SK-N-SH (cell line): ENCODE data around the gene GAB2. TPM values are rescaled to one million over a fixed set of nuclear protein-coding genes. Genes with fewer than 3 reads are reported as not detected.

Source experiments
- CTCF ChIA-PET: fragments of 300-600, 350-600 bp; formaldehyde crosslinking; extraction: SDS; loops from one replicate; lab custom pipeline; 2021; lab: Yijun Ruan, JAX
- POLR2A ChIA-PET: fragments of 350-600 bp; sonication (Branson Sonifier 250); formaldehyde crosslinking; extraction: SDS; loops from one replicate; lab custom pipeline; 2020; ENCODE audit warnings: antibody characterized with exemption, inconsistent platforms; lab: Yijun Ruan, JAX
- DNase-seq: peaks from one replicate; pipeline ENCODE4 v3.0.0; 2012
- H2AFZ ChIP-seq: fragments of 200-600 bp; sonication (generic); 2 replicates; pipeline ENCODE4 v1.8.1; 2016; ENCODE audit warnings: antibody characterized with exemption, mild to moderate bottlenecking, low read depth
- H3F3A ChIP-seq: fragments of 200-600 bp; sonication (generic); replicated peaks from 2 replicates; pipeline ENCODE3; 2016; ENCODE audit warnings: antibody characterized with exemption, mild to moderate bottlenecking; ENCODE audit not compliant: insufficient read depth
- H3K27ac ChIP-seq, 2 experiments: fragments of 200-500 bp in 1 of 2; fragments of 200-600 bp in 1 of 2; sonication (Bioruptor generic) in 1 of 2; sonication (generic), shearing (Covaris generic) in 1 of 2; 2 replicates each; pipeline versions ENCODE4 v1.5.1 to v1.6.1; 2014 to 2016; ENCODE audit warnings: low read depth in 2 of 2, inconsistent platforms in 1 of 2, low read length in 1 of 2, mild to moderate bottlenecking in 1 of 2, mixed read lengths in 1 of 2
- H3K27me3 ChIP-seq: fragments of 200-600 bp; sonication (generic), shearing (Covaris generic); 2 replicates; pipeline ENCODE4 v1.6.1; 2016; ENCODE audit warnings: mixed run types; ENCODE audit not compliant: insufficient read depth
- H3K36me3 ChIP-seq, 2 experiments: fragments of 200-500 bp in 1 of 2; fragments of 200-600 bp in 1 of 2; sonication (Bioruptor generic) in 1 of 2; sonication (generic) in 1 of 2; replicated peaks in 1 of 2; 2 replicates each; pipeline versions ENCODE3 to v1.5.1; 2014 to 2016; ENCODE audit warnings: low read length in 1 of 2, mild to moderate bottlenecking in 1 of 2; ENCODE audit not compliant: insufficient read depth in 2 of 2, control insufficient read depth in 1 of 2
- H3K4me1 ChIP-seq, 2 experiments: fragments of 200-500 bp in 1 of 2; fragments of 200-600 bp in 1 of 2; sonication (Bioruptor generic) in 1 of 2; sonication (generic), shearing (Covaris generic) in 1 of 2; 2 replicates each; pipeline versions ENCODE4 v1.5.1 to v1.6.1; 2014 to 2016; ENCODE audit warnings: low read depth in 1 of 2, low read length in 1 of 2, mixed run types in 1 of 2; ENCODE audit not compliant: insufficient read depth in 2 of 2, control insufficient read depth in 1 of 2
- H3K4me2 ChIP-seq: fragments of 200-600 bp; sonication (generic), shearing (Covaris generic); 2 replicates; pipeline ENCODE4 v1.6.1; 2017; ENCODE audit warnings: mixed run types
- H3K4me3 ChIP-seq, 2 experiments: fragments of 200-500 bp in 1 of 2; fragments of 200-600 bp in 1 of 2; sonication (Bioruptor generic) in 1 of 2; sonication (generic), shearing (Covaris generic) in 1 of 2; 2 replicates each; pipeline versions ENCODE4 v1.5.1 to v1.8.1; 2014 to 2016; ENCODE audit warnings: low read depth in 2 of 2, inconsistent platforms in 1 of 2, low read length in 1 of 2, mild to moderate bottlenecking in 1 of 2, mixed read lengths in 1 of 2, moderate library complexity in 1 of 2
- H3K79me2 ChIP-seq: fragments of 200-600 bp; sonication (generic); 2 replicates; pipeline ENCODE4 v1.8.1; 2017; ENCODE audit warnings: mild to moderate bottlenecking; ENCODE audit not compliant: insufficient read depth
- H3K9ac ChIP-seq: fragments of 200-600 bp; sonication (generic); 2 replicates; pipeline ENCODE4 v1.6.1; 2017; ENCODE audit warnings: mixed run types
- H3K9me2 ChIP-seq: fragments of 200-600 bp; sonication (generic); 2 replicates; pipeline ENCODE4 v1.6.1; 2017; ENCODE audit warnings: mixed run types
- H3K9me3 ChIP-seq: fragments of 200-600 bp; sonication (generic); 2 replicates; pipeline ENCODE4 v1.6.1; 2017; ENCODE audit warnings: mixed run types, mild to moderate bottlenecking, moderate library complexity
- H4K20me1 ChIP-seq: fragments of 200-600 bp; sonication (generic); 2 replicates; pipeline ENCODE4 v1.6.1; 2017; ENCODE audit warnings: mild to moderate bottlenecking, mixed run types; ENCODE audit not compliant: insufficient read depth
- CHD2 ChIP-seq: fragments of 150-350 bp; IDR thresholded peaks from 2 replicates; pipeline ENCODE4 v1.6.1; 2018; ENCODE audit warnings: low read length; ENCODE audit not compliant: partially characterized antibody
- EP300 ChIP-seq, 2 experiments: IDR thresholded peaks; 2 replicates each; pipeline versions ENCODE4 v1.4.0 to v1.6.1; 2012; ENCODE audit warnings: borderline replicate concordance in 1 of 2, low read depth in 1 of 2, low read length in 1 of 2
- FOXJ3 ChIP-seq: sonication (generic); formaldehyde crosslinking; IDR thresholded peaks from 2 replicates; pipeline ENCODE4 v1.5.1; 2020; ENCODE audit warnings: mild to moderate bottlenecking, missing genetic modification reagents
- FOXM1 ChIP-seq: IDR thresholded peaks from 2 replicates; pipeline ENCODE4 v1.4.0; 2012; ENCODE audit warnings: low read depth, mild to moderate bottlenecking
- GATA2 ChIP-seq: sonication (generic); formaldehyde crosslinking; IDR thresholded peaks from 2 replicates; pipeline ENCODE4 v1.5.0; 2020; ENCODE audit warnings: mild to moderate bottlenecking, missing genetic modification reagents
- IRF3 ChIP-seq: fragments of 150-350 bp; IDR thresholded peaks from 2 replicates; pipeline ENCODE4 v1.6.1; 2016; ENCODE audit warnings: mild to moderate bottlenecking, low read depth, low read length
- MAX ChIP-seq: IDR thresholded peaks from 2 replicates; pipeline ENCODE4 v1.4.0; 2012; ENCODE audit warnings: low read depth
- MEF2A ChIP-seq: IDR thresholded peaks from 2 replicates; pipeline ENCODE4 v1.4.0; 2012; ENCODE audit warnings: low read depth, borderline replicate concordance
- NFIC ChIP-seq: IDR thresholded peaks from 2 replicates; pipeline ENCODE4 v1.4.0; 2012; ENCODE audit warnings: borderline replicate concordance
- SIN3A ChIP-seq: IDR thresholded peaks from 2 replicates; pipeline ENCODE4 v1.6.1; 2012; ENCODE audit warnings: low read depth, mild to moderate bottlenecking, low read length, moderate library complexity, borderline replicate concordance
- USF1 ChIP-seq: IDR thresholded peaks from 2 replicates; pipeline ENCODE4 v1.4.0; 2012; ENCODE audit warnings: low read depth, borderline replicate concordance
- WGBS: methylation state at CpG from one replicate; pipeline ENCODE4 v1.1.6; 2017; ENCODE audit warnings: low lambda C conversion rate; 5-methylcytosine and 5-hydroxymethylcytosine counted together
- polyA plus RNA-seq, 3 experiments: library from polyadenylated mRNA; depleted of rRNA; stranded (reverse); fragments of >200 nt; gene quantifications; 2 replicates each; pipeline ENCODE4 v1.2.3, GENCODE V29; 2012

Gene GAB2
- polyA plus RNA-seq, 1 of the 3 experiments (the other 2 are of a cell fraction): 5.6 TPM

- TF ChIP-seq USF1 (peak; percentile 31; the same call in 1 of the 2 replicates), GATA2 (CRISPR knock-in tag) (peak; percentile 91), FOXM1 (no peak)
Measured at GRCh38 chr11:78351979-78352841, 65.4 kb downstream of the GAB2 start (continued).

GRCh38 chr11:78351193-78351592 is 66.4 kb downstream of the GAB2 start:
- Histone ChIP-seq H3K9ac (no peak overlapping the region), H3K9me3 (no peaks in the 10 kb centered on the region), H3K27me3 (no peaks in the 10 kb centered on the region), H4K20me1 (no peaks in the 10 kb centered on the region), H3K4me1 (peaks cover 46 to 59% of the 10 kb centered on the region in 2 experiments; a peak in 3 of 4 replicates), H3K9me2 (no peaks in the 10 kb centered on the region), H3K4me3 (no peak overlapping the region), H3F3A (no peaks in the 10 kb centered on the region), H2AFZ (no peak overlapping the region), H3K4me2 (peak overlapping the region; percentile 61), H3K36me3 (no peaks in the 10 kb centered on the region), H3K79me2 (peaks cover 22% of the 10 kb centered on the region), H3K27ac (peak overlapping the region in 1 of 2 experiments; percentile 91; a peak in 2 of 4 replicates)
- ChIA-PET POLR2A (interaction anchor here (1.4 kb wide), 1 partner anchor 33 kb away, joined by 4 read pairs; no protein-coding TSS in a partner anchor), CTCF (interaction anchor here (0.6 to 2.7 kb wide), 9 partner anchors 14 to 213 kb away, joined by 3 to 12 read pairs (median 4); partner anchors contain the start of gene GAB2)
- DNase-seq: no peak
- WGBS: 79% methylated on average over 3 of the region's 3 CpGs
- TF ChIP-seq NFIC (no peak), SIN3A (no peak), MEF2A (no peak), FOXJ3 (CRISPR knock-in tag) (no peak), USF1 (no peak), MAX (no peak), EP300 (IDR thresholded peaks at IDR 0.05; ENCODE audit: borderline replicate concordance in 1 of 2, low read depth in 1 of 2, low read length in 1 of 2) (no peak), IRF3 (no peak), CHD2 (no peak)
